ENCODE data around the gene SCAPER.

DNA sequence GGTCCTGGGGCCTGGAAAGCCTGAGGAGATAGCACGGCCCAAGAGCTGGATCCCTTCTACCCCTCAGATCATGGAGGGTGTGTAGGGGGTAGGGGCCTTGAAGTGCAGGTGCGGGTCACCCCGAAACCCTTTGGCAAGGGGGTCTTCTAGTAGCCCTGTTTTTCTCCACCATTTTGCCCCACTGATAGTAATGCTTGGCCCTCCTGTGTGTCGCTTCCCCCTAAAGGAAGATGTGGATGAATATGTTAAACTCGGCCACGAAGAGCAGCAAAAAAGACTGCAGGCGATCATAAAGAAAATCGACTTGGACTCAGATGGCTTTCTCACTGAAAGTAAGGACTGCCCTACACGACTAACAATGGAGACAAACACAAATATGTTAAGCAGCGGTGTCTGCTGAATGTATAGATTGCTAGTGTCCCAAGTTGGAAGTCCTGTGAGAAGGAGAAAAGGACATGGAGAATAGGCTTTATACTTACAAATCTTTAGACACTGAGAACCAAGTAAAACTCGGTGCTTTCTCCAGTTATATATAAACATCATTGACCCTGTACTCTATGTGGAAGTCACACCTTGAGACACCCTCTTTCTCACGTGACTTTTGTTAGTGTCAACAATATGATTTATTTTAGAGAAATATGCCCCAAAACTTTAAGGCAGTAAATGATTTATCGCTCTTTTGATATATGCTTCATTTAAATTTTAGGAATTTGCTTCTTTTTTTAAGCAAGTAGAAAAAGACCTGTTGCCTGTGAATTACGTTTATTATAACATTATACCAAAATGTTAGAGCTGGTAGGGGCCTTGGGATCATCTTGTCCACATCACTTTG lies 27.2 kb upstream of the SCAPER start:
- no peak for TF ChIP-seq EZH2 (IDR thresholded peaks at IDR 0.05; ENCODE audit: borderline replicate concordance, low read depth, low read length, poor library complexity, severe bottlenecking)
- TF ChIP-seq, protein P1, sequence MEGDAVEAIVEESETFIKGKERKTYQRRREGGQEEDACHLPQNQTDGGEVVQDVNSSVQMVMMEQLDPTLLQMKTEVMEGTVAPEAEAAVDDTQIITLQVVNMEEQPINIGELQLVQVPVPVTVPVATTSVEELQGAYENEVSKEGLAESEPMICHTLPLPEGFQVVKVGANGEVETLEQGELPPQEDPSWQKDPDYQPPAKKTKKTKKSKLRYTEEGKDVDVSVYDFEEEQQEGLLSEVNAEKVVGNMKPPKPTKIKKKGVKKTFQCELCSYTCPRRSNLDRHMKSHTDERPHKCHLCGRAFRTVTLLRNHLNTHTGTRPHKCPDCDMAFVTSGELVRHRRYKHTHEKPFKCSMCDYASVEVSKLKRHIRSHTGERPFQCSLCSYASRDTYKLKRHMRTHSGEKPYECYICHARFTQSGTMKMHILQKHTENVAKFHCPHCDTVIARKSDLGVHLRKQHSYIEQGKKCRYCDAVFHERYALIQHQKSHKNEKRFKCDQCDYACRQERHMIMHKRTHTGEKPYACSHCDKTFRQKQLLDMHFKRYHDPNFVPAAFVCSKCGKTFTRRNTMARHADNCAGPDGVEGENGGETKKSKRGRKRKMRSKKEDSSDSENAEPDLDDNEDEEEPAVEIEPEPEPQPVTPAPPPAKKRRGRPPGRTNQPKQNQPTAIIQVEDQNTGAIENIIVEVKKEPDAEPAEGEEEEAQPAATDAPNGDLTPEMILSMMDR (conservative IDR thresholded peaks at IDR 0.05; ENCODE audit: low read depth, low read length) = no peak
